A673 (cell line): ENCODE measurements around the gene FZD7.

ENCODE experiments used
- CTCF ChIP-seq: fragments of 300-800, 200-600 bp; sonication (generic); conservative IDR thresholded peaks from 2 replicates; pipeline ENCODE4 v1.5.1; 2017; ENCODE audit warnings: low read depth, mild to moderate bottlenecking, antibody characterized with exemption, low read length, moderate library complexity, mixed read lengths
- EZH2 ChIP-seq: fragments of 200-600 bp; sonication (generic); IDR thresholded peaks from 2 replicates; pipeline ENCODE4 v1.6.1; 2017; ENCODE audit warnings: borderline replicate concordance, low read depth, mild to moderate bottlenecking, mixed read lengths, antibody characterized with exemption, low read length; ENCODE audit not compliant: poor library complexity, severe bottlenecking

- TF ChIP-seq CTCF (no peak), EZH2 (no peak)
Measured at GRCh38 chr2:202026507-202026906, 7.1 kb upstream of the FZD7 start.
